NCI-H128 (cell line): Measurements from ENCODE around the gene BIN1.
A peak's percentile ranks its signal among the peaks of the same experiment; 100 is the strongest.
"Not testable (repeated sequence)": the region's sequence is repeated elsewhere in the genome, so short reads cannot be mapped to it uniquely, and the experiment has no call there.

Experiments used
- DNase-seq: peaks from one replicate; lab custom pipeline; 2025; ENCODE audit not compliant: unreplicated experiment; lab: John Stamatoyannopoulos, UW

Gene BIN1

DNA sequence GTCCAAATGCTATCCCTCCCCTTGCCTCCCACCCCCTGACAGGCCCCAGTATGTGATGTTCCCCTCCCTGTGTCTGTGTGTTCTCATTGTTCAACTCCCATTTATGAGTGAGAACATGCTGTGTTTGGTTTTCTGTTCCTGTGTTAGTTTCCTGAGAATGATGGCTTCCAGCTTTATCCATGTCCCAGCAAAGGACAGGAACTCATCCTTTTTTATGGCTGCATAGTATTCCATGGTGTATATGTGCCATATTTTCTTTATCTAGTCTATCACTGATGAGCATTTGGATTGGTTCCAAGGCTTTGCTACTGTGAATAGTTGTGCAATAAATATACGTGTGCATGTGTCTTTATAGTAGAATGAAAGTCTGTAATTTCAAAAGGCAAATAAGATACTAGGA is 78.2 kb downstream of the BIN1 start:
- not testable (repeated sequence) for DNase-seq

GRCh38 chr2:127027715-127028114 is 79.2 kb downstream of the BIN1 start:
- no peak for DNase-seq

DNA sequence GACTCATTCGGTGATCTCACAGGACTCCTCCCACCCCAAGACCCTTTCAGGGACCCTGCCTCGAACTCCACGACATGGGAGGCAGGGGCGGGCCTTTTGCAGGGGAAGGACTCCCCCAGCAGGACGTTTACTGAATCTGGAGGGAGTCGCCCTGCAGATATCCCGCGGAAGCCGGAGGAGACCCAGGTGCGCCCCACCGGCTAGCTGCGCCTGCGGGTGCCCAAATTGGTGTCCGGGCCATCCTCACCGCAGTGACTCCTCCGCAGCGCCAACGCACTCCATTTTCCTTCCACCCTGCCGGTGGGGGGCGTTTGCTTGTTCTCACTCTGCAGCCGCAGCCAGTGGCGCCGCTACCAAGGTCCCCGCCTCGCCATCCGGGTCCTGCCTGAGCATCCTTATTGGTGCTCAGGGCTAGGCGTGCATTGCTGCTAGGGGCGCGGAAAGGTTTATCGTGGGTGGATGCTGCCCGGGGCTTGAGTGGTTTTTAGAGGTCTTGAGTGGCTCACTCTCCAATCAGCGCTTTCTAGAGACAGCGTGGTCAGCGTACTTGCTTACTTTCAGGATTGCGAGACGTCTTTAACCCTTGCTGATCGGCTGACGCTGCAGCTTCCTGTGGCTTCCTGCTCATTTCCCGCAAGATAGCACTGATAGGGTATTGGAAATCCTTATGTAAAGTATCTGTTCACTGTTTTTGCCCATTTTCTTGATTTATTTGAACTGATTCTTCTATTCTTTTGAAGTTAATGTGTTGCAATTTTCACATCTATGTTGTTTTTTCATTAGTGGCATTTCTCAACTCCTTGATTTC is 81.4 kb downstream of the BIN1 start:
- peak; percentile 63 for DNase-seq

GRCh38 chr2:127024769-127025358 is 82.1 kb downstream of the BIN1 start:
- DNase-seq = peak; percentile 4

DNA sequence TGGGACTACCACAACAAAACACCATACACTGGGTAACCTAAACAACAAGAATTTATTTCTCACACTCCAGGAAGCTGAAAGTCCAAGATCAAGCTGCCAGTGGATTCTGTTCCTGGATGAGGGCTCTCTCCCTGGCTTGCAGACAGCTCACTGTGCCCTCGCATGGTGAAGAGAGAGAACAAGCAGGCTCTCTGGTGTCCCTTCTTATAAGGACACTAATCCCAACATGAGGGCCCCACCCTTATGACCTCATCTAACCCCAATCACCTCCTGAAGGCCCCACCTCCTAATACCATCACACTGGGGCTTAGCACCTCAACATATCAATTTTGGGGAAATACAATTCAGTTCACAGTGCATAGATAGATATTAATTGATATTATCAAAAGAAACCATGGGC is 83.5 kb downstream of the BIN1 start:
- DNase-seq = no peak

DNA sequence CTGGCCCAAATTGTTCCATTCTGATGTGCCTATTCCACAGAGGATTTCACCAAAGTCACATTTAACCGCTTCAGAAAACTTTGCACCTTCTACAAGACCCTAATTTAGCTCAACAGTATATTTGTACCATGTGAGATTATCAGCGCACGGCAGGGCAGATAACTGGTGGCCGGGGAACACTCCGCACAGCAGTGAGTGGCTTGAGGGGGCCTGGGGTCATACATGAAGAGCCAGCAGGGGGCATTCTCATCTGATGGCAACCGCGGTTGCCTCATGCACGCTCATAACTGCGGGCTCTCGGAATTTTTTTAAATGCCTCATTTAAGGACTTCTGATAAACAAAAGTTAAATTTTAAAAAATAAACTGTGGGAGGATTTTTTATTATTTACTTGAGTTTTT is 84.1 kb downstream of the BIN1 start:
- no peak for DNase-seq

- no peak for DNase-seq
Observed at GRCh38 chr2:127020536-127020935, 86.4 kb downstream of the BIN1 start.

- DNase-seq = no peak
Observed at GRCh38 chr2:127017548-127017947, 89.4 kb downstream of the BIN1 start.

GRCh38 chr2:127016329-127016728 is 90.6 kb downstream of the BIN1 start:
- DNase-seq = no peak

GRCh38 chr2:127015106-127015910 is 91.6 kb downstream of the BIN1 start:
- DNase-seq = no peak

- no peak for DNase-seq
Observed at GRCh38 chr2:127014630-127015029, 92.3 kb downstream of the BIN1 start.

DNA sequence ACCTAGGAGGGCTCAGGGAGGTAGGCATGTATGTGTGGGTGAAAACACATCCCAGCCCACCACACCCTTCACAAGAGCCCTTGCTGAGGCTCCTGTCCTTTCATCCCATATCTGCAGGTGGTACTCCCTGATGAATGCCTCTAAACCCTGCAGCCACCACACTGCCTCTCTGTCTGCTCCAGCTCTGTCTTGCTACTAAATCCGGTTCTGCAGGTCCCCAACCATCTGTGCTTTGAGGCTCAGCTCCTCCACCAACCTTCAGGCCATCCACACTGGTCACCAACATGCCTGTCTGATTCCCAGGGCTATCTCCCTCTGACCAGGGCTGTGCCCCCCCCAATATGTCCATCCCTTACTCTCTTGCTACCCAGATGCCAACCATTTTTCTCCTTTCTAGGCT is 92.7 kb downstream of the BIN1 start:
- no peak for DNase-seq

GRCh38 chr2:127012868-127013267 is 94.1 kb downstream of the BIN1 start:
- DNase-seq = no peak

DNA sequence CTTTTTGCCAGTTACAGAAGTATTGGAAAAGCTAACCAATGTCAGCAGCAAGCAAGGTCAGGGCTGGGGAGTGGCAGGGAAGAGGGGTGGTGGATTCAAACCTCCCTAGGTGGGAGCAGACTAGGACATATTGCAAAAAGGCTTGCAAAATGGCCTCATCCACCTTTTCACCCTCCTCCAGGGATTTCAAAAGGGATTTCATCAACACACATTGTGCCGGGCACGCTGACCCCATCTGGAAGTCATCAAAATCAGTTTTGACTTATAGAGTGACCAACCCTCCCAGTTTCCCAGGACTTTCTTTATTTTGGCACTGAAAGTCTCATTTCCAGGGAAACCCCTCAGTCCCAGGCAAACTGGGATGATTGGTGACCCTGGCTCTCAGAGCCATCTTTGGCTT is 94.7 kb downstream of the BIN1 start:
- DNase-seq = no peak

DNA sequence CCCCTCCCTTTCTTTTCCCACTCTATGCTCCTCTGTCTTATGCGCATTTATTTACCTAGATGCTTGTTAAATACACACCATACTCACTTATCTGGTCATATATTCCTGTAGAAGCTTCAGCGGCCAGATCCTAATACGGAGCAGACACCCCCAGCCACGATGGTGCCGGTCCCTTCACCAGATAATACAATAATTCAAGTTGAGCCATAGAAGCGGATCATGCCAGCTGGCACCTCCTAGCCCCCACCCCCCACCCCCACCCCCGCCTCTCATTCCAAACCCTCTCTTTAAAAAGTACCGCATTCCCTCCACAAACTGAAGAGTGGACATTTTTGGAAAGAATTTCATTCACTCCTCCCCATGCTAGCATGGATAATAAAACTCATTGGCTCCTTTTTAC is 95.2 kb downstream of the BIN1 start:
- no peak for DNase-seq

GRCh38 chr2:127011231-127011661 is 95.7 kb downstream of the BIN1 start:
- DNase-seq = no peak

GRCh38 chr2:127008265-127009015 is 98.5 kb downstream of the BIN1 start:
- no peak for DNase-seq

DNA sequence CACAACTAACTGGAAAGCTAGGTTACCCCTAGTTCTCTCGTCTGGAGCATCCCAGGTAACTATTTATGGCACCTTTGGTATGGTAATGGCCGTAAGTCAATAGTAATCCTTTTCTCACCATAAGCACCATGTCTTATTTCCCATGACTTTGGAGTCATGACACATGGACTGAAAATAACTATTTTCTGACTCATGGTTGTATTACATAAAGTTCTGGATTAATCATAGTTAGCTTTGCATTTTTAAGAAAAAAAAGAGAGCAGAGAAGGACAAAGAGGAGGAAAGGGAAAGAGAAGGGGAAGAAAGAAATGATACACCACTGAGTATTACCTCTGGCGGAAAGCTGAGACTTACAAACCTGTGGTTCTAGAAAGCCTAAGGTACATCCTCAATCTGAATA is 99.3 kb downstream of the BIN1 start:
- DNase-seq = no peak

- DNase-seq = no peak
Observed at GRCh38 chr2:127006962-127007361, 100.0 kb downstream of the BIN1 start.

GRCh38 chr2:127004893-127005600 is 101.9 kb downstream of the BIN1 start:
- no peak for DNase-seq
